GM18517 (cell line): ENCODE measurements around the gene PAGR1.
"Not testable (repeated sequence)": the region's sequence is repeated elsewhere in the genome, so short reads cannot be mapped to it uniquely, and the experiment has no call there.

Experiments
- ATAC-seq: cut with Tn5 transposase; IDR thresholded peaks from one replicate; pipeline ENCODE4 v1.9.1; 2021; ENCODE audit warnings: mild to moderate bottlenecking, moderate library complexity; ENCODE audit not compliant: unreplicated experiment

PAGR1 gene

DNA sequence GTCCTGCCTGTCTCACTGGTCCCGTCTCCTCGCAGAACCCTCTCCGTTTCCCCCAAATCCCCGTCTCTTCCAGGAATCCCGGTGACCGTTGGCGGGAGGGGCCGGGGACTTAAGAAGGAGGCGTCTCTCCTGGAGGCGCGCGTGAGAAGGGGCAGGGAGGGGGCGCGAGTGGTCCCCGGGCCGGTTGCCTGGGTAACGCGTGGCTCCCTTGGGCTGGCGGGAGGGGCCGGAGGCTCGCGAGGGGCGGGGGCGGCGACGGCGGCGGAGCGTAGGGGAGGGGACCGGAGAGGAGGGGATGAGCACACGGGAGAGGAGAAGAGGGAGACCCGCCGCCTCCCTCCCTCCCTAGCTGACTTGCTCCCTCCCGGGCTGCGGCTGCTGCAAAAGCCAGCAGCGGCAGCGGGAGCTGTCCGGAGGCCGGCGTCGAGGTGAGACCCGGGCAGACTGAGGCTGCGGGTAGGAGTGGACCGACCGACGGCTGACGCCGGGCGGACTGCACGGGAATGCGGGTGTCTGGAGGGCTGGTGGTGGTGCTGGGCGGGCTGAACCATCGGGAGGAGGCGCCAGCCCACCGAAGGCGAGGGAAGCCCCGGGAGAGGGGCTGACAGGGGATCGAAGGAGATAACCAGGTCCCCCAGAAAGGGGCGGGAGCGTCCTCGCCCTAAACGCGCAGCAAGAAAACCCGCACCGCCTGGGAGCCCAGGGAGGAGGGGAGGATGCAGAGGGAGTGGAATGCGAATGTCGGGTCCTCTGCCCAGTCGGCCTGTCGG lies 3.9 kb upstream of the PAGR1 start, which contains the start of gene PRRT2:
Gene PRRT2 (plus strand): TSS at position 298 of the 770 bp plus-strand sequence. CDS start 862 bp downstream, outside the sequence.
- no peak for ATAC-seq

DNA sequence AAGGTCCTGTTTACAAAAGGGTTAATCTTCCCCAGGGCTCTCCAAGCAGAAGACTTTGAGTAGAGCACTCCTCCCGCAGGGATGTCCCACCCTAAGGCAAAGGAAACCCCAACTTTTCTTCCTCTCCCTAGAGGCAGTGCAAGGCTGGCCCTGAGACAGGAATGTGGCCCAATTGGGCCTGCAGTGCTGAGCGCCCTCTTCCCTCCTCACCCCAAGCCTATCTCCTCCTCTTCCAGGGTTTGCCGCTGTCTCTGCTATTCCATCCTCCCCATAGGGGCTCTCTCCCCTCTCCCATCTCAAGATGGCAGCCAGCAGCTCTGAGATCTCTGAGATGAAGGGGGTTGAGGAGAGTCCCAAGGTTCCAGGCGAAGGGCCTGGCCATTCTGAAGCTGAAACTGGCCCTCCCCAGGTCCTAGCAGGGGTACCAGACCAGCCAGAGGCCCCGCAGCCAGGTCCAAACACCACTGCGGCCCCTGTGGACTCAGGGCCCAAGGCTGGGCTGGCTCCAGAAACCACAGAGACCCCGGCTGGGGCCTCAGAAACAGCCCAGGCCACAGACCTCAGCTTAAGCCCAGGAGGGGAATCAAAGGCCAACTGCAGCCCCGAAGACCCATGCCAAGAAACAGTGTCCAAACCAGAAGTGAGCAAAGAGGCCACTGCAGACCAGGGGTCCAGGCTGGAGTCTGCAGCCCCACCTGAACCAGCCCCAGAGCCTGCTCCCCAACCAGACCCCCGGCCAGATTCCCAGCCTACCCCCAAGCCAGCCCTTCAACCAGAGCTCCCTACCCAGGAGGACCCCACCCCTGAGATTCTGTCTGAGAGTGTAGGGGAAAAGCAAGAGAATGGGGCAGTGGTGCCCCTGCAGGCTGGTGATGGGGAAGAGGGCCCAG lies 3.0 kb upstream of the PAGR1 start:
- ATAC-seq: no peak

DNA sequence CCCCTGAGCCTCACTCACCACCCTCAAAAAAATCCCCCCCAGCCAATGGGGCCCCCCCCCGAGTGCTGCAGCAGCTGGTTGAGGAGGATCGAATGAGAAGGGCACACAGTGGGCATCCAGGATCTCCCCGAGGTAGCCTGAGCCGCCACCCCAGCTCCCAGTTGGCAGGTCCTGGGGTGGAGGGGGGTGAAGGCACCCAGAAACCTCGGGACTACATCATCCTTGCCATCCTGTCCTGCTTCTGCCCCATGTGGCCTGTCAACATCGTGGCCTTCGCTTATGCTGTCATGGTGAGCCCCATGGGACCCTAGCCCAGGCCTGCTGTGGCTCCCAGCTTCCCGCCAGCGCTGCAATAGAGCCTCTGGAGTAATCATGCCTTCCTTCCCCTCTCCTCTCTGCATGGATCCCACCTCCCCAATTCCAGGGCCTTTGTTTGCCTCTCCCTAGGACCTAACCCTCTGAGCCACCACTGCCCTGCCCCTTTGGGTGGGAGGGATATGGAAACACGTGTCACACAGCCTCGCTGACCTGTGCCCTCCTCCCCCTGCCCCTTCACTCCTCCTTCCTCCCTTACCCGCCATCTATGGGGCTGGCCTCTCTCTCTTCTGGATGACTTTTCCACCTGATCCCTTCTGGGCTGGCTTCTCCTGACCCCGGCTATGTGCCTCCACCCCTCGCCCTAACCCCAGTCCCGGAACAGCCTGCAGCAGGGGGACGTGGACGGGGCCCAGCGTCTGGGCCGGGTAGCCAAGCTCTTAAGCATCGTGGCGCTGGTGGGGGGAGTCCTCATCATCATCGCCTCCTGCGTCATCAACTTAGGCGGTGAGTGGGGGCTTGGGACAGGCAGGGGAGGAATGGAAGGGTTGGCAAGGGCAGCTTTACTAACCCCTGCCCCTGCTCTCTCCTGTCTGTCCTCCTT lies 2.0 kb upstream of the PAGR1 start:
- ATAC-seq: no peak

DNA sequence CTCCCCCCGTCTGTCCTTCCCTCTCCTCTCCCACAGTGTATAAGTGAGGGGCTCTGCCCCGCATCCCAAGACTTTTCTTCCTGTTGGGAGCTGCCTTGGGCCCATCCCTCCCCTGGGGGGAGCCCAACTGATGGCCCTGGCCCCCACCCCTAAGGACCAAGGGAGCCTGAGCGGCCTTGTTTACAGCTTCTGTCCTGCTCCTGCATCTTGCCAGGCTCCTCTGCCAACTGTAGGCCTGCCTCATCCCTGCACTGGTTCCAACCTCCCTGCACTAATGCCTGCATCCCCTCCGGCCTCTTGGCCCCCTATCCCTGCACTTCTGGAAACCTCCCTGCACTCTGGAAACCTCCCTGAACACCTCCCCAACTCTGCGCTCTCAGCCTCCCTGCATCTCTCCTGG lies 1.4 kb upstream of the PAGR1 start:
- ATAC-seq: no peak

DNA sequence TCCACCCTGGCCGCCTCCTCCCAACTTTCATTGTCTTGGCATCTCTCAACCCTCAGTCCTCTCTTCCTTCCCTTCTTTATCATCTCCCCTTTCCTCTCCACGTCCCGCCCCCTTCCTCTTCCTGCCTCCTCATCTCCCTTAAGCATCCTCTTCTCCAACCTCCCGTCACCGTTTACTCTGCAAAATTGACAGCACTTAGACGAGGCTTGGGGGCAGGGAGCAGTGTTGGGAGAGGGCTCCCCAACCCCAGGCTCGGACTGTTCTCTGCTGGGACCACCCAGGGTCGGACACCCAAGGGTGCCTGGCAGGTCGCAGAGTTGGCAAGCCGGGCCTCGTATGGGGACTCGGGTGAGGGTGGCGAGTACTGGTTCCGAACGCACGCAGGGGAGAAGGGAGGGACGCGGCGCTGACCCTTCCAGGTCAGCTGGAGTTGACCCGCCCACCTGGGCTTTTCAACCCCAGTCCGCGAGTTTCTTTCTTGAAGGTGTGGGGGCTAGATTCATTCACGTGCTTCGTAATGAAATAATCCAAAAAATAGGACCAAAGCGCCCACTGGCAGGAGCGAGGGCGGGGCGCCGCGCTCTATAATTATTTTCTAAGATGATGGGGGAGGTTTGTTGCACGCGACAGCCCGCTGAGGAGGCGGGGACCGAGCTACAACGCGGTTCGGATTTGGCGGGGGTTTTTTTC lies 775 bp upstream of the PAGR1 start:
- ATAC-seq: no peak

DNA sequence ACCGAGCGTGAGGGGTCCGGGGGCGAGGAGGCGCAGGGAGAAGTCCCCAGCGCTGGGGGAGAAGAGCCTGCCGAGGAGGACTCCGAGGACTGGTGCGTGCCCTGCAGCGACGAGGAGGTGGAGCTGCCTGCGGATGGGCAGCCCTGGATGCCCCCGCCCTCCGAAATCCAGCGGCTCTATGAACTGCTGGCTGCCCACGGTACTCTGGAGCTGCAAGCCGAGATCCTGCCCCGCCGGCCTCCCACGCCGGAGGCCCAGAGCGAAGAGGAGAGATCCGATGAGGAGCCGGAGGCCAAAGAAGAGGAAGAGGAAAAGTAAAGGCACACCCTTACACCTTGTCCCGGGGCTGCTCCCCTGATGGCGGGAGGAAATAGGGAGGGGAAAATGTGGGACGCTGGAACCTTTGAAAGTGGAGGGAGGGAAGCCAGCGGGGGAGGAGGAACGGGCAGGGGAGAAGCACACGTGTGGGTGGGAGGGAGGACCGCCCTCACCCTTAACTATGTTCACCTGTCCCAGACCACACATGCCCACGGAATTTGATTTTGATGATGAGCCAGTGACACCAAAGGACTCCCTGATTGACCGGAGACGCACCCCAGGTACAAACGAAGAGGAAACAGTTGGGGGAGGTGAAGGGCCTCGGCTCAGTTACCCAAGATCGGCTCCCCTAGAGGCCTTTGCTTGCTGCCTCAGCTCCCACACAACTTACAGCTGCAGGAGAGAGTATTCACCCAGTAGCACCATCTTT lies 916 bp downstream of the PAGR1 start:
- ATAC-seq: no peak

DNA sequence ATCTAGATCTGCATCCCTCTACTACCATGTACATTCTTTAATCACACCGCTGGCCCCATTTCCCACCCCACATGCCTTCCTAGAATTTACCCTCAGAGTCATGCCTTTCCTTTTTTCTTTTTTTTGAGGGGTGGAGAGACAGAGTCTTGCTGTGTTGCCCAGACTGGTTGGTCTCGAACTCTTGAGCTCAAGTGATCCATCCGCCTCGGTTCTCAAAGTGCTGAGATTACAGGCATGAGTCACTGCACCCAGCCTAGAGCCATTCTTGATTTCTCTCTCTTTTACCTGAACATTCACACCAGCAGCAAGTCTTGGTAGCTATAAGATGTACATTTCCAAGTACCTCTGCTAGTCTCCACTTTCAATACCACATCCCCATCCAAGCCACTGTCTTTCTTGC lies 2.1 kb downstream of the PAGR1 start:
- ATAC-seq: no peak

DNA sequence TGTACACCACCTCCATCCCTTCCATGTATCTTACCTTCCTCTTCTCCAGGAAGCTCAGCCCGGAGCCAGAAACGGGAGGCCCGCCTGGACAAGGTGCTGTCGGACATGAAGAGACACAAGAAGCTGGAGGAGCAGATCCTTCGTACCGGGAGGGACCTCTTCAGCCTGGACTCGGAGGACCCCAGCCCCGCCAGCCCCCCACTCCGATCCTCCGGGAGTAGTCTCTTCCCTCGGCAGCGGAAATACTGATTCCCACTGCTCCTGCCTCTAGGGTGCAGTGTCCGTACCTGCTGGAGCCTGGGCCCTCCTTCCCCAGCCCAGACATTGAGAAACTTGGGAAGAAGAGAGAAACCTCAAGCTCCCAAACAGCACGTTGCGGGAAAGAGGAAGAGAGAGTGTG lies 3.6 kb downstream of the PAGR1 start:
- ATAC-seq: no peak

DNA sequence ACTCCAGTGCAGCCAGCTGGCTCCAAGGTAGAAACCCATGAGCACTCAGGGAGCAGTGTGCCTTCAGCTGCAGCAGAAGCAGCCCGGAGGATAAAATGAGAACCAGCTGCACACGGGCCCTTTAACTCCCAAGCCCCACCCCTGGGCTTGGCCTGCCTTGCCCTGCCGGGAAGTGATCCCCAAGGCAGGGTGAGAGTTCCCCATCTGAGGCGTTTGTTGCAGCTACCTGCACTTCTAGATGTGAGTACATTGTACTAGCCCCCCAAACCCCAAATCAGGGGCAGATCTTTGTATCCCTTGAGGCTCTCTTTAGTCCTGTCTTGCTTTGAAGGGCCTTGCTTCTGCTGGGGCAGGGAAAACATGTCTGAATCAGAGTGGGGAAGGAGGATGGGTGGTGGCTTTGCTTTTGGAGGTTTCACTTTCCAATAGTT lies 4.3 kb downstream of the PAGR1 start, which contains the start of gene MVP:
Gene MVP (plus strand): TSS at position 192 of the 431 bp plus-strand sequence. CDS start 10,088 bp downstream, outside the sequence.
- no peak for ATAC-seq

DNA sequence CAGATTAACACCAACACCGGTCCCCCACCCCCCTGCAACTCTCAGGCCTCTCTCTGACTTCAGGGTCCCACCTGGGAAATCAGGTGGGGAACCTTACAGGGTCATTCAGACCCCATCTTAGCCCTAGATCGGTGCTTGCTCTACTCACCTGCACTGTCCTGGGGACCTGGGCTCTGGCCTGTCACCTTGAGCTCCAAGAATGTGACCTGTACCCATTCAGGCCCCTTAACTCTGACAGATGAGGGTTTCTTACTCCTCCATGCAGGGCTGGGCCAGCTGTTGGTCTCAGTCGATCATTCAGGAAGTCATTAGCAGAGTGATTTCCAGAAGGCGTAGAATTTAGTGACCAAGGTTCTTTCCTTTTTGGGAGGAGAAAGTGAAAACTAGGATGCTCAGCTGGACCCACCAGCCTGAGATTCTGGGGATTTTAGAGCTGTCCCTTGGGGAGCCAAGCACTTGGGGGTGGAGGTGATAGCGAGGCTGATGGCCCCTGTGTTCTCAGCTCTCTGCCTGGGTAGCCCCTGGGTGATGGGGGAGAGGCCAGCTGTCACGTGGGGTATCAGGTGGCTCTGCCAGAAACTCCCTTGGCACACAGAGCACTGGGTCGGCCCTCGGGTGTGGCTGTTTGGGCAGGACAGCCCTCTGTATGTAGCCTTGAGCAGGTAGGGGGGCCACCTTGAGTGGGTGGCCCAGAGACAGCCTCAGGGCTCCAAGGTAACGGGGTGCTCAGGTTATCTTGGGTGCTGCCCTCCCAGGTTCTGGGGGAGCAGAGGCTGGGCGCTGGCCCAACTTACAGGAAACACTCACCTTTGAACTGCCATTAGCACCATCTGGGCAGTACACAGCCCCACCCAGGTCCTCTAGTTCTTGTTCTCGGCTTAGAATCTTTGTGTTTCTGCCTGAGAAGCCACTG lies 5.0 kb downstream of the PAGR1 start:
- no peak for ATAC-seq

DNA sequence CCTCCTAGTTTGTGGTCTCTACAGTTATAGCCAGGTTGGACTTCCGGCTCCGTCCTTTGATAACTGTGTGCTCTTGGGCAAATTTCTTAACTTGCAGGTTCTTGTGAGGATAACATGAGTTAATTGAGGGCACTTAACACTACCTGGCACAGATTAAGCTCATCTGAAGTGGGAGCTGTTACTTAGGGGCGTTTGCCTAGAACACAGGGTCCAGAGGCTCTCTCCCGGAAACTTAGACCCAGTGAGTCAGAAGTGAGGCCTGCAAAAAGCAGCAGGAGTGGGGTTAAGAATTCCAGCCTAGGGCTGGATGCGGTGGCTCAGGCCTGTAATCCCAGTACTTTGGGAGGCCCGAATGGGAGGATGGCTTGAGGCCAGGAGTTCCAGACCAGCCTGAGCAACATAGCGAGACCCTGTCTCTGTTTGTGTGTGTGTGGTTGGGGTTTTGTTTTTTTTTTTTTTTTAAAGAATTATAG lies 5.7 kb downstream of the PAGR1 start:
- ATAC-seq: no peak

DNA sequence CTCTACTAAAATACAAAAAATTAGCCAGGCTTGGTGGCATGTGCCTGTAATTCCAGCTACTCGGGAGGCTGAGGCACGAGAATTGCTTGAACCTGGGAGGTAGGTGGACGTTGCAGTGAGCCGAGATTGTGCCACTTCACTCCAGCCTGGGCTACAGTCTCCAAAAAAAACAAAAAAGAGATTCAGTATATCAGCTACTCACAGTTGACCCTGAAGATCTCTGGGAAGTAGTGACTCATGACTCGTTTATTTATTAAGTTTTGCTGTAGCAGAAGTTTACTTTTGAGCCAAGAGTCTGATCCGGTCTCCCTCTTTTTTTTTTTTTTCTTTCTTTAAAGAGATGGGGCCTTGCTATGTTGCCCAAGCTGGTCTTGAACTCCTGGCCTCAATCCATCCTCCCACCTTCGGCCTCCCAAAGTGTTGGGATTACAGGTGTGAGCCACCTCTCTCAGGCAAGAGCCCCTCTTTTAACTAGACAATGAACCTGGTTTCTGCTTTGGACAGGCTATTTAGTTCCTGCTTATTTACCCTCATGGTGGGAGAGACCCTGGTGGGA lies 8.7 kb downstream of the PAGR1 start:
- no peak for ATAC-seq

DNA sequence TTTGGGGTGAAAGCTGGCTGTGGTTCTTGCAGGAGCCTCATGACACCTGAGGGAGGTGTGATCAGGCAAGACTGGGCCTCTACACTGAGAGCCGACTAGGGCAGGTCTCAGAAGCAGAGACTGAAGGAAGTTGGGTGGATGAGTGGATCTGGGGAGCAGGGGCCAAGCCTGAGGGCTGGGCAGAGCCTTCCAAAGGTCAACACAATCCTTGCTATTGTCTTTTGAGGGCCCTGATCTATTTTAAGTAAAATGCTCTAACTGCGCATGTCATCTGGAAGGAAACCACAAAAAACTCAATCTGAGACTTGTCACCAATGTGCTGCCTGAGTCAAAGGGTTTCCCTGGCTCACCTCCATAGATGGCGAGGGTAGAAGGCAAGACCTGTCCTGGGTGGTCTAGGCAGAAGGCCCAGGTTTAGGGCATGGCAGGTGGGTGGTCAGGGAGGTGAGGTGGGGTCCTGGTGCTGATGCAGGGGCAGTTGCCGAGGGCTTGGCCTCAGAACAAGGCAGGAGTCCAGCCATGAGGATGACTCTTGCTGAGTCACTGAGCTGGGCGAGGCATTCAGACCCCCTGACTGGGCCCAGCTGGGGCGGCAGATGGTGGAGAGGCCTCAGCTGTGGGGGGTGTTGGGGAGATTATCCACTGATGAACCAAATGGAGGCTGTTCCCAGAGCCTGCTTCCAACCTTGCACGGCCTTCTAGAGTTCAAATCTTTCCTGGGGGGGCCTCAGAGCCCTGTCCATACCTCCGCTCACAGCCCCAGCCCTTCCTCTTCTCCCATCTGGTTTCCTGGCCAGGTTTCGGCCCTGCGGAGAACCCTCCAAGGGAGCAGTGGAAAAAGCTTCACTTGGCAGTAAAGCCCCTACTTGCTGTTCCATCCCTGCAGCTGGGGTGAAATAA lies 9.4 kb downstream of the PAGR1 start:
- no peak for ATAC-seq

DNA sequence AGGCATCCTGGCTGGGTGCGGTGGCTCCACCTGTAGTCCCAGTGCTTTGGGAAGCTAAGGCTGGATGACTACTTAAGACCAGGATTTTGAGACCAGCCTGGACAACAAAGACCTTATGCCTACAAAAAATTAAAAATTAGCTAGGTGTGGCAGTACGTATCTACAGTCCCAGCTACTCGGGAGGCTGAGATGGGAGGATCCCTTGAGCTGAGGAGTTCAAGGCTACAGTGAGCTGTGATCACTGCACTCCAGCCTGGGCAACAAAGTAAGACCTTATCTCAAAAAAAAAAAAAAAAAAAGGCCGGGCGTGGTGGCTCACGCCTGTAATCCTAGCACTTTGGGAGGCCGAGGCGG lies 10.4 kb downstream of the PAGR1 start:
- no peak for ATAC-seq

DNA sequence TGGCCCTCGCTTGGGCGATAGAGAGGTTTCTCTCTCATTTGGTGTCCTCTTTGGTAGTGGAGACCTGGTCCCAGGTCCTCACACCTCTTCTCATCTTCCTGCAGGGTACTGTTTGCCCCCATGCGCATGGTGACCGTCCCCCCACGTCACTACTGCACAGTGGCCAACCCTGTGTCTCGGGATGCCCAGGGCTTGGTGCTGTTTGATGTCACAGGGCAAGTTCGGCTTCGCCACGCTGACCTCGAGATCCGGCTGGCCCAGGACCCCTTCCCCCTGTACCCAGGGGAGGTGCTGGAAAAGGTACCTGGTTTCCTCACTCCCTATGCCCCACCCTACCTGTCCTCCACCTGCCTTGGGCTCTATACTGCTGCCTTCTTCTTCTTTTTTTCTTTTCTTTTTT lies 14.8 kb downstream of the PAGR1 start:
- ATAC-seq: no peak

DNA sequence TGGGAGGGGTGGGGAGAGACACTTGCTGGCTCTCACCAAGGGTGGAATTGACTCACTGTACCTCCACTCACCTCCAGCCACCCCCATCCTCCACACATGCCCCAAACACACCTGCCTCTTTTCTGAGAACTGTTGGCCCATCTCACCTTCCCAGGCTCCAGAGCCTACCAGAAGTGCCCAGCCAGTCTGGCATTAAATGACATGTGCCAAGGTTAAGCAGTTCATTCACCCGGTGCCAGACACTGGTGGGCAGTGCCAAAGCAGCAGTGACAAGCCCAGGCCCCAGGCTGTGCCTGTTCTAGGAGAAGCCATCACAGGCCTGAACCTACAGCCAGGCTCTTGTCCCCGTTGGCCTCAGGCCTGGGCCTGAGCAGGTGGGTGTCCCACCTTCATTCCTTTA lies 15.5 kb downstream of the PAGR1 start:
- ATAC-seq: no peak

DNA sequence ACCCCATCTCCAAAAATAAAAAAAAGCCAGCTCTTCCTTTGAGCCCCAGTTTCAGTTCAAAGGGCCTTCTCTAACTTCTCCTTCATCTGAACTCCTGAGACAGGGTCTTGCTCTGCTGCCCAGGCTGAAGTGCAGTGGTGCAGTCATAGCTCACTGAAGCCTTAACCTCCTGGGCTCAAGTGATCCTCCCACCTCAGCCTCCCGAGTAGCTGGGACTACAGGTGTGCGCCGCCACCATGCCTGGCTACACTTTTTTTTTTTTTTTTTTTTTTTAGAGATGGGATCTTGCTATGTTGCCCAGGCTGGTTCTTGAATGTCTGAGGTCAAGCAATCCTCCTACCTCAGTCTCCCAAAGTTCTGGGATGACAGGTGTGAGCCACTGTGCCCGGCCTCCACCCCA lies 17.3 kb downstream of the PAGR1 start:
- not testable (repeated sequence) for ATAC-seq
